T-cell (primary cell): Measurements from ENCODE around the gene SLC39A11. TPM values are rescaled to one million over a fixed set of nuclear protein-coding genes. Genes with fewer than 3 reads are reported as not detected.

Source experiments
- ATAC-seq, 4 experiments: fragments of 200-7000 bp in 3 of 4; fragments of 150-1000 bp in 1 of 4; cut with Tn5 transposase; replicated peaks in 1 of 4; 1 replicate in 3 of 4; 2 replicates in 1 of 4; pipeline ENCODE4 v1.10.0; 2021; ENCODE audit warnings: moderate library complexity in 3 of 4, mild to moderate bottlenecking in 2 of 4, moderate number of reproducible peaks in 1 of 4
- CTCF ChIA-PET, 2 donors: fragments of 300-600 bp; sonication (Branson Sonifier 250); formaldehyde crosslinking; loops; one replicate each; lab custom pipeline; 2022; ENCODE audit warnings: antibody characterized with exemption in 2 of 2; lab: Charles Lee
- POLR2A ChIA-PET, 2 donors: fragments of 300-600 bp; sonication (Branson Sonifier 250); formaldehyde crosslinking; loops; one replicate each; lab custom pipeline; 2022; ENCODE audit warnings: antibody characterized with exemption in 2 of 2; lab: Charles Lee
- DNase-seq, 35 experiments: peaks; one replicate each; pipeline versions ENCODE4 v3.0.0 to v3.0.0-alpha.2; 2013 to 2023
- H3K27ac ChIP-seq: one replicate; pipeline ENCODE4 v1.5.1; 2013; ENCODE audit warnings: low read length
- H3K27me3 ChIP-seq, 2 experiments: replicated peaks in 1 of 2; 1 replicate in 1 of 2; 2 replicates in 1 of 2; pipeline versions ENCODE4 v1.6.1 to v1.7.0; 2013; ENCODE audit warnings: low read length in 1 of 2, mixed read lengths in 1 of 2; ENCODE audit not compliant: control insufficient read depth in 2 of 2, insufficient read depth in 2 of 2; ENCODE audit errors: extremely low read depth in 1 of 2
- H3K36me3 ChIP-seq, 2 donors: 1 replicate in 1 of 2; 2 replicates in 1 of 2; pipeline versions ENCODE4 v1.6.1 to v1.7.0; 2013; ENCODE audit warnings: low read length in 1 of 2; ENCODE audit not compliant: control insufficient read depth in 2 of 2, insufficient read depth in 1 of 2; ENCODE audit errors: extremely low read depth in 1 of 2
- H3K4me1 ChIP-seq, 2 experiments: 1 replicate in 1 of 2; 2 replicates in 1 of 2; pipeline versions ENCODE4 v1.6.1 to v1.7.0; 2013; ENCODE audit warnings: low read length in 2 of 2, mixed read lengths in 1 of 2; ENCODE audit not compliant: insufficient read depth in 2 of 2, control insufficient read depth in 1 of 2; ENCODE audit errors: extremely low read depth in 1 of 2
- H3K4me3 ChIP-seq, 2 donors: 1 replicate in 1 of 2; 2 replicates in 1 of 2; pipeline versions ENCODE4 v1.5.1 to v1.7.0; 2013; ENCODE audit warnings: mild to moderate bottlenecking in 2 of 2, low read length in 1 of 2, moderate library complexity in 1 of 2; ENCODE audit not compliant: control insufficient read depth in 1 of 2; ENCODE audit errors: extremely low read depth in 1 of 2
- H3K9me3 ChIP-seq: 2 replicates; pipeline ENCODE4 v1.7.0; 2013
- H3K27ac Mint-ChIP-seq, 2 donors: one replicate each; pipeline ENCODE4 v1.8.0; 2020 to 2021; ENCODE audit warnings: mild to moderate bottlenecking in 2 of 2, mixed read lengths in 2 of 2
- H3K27me3 Mint-ChIP-seq, 2 donors: one replicate each; pipeline ENCODE4 v1.8.0; 2021 to 2022; ENCODE audit warnings: mixed read lengths in 2 of 2
- H3K36me3 Mint-ChIP-seq: one replicate; pipeline ENCODE4 v1.8.0; 2021; ENCODE audit warnings: mixed read lengths
- H3K4me1 Mint-ChIP-seq, 3 donors: one replicate each; pipeline ENCODE4 v1.8.0; 2020 to 2022; ENCODE audit warnings: mixed read lengths in 3 of 3, mild to moderate bottlenecking in 1 of 3
- H3K4me3 Mint-ChIP-seq, 3 donors: one replicate each; pipeline ENCODE4 v1.8.0; 2020 to 2022; ENCODE audit warnings: mild to moderate bottlenecking in 3 of 3, mixed read lengths in 3 of 3, moderate library complexity in 3 of 3
- H3K9me3 Mint-ChIP-seq, 3 donors: one replicate each; pipeline ENCODE4 v1.8.0; 2020 to 2022; ENCODE audit warnings: mixed read lengths in 3 of 3
- WGBS: methylation state at CpG from one replicate; pipeline ENCODE4 v1.1.5; 2013; ENCODE audit warnings: missing lambda C conversion rate; ENCODE audit not compliant: insufficient coverage; 5-methylcytosine and 5-hydroxymethylcytosine counted together
- total RNA-seq, 35 experiments: library from RNA in 6 of 35; stranded (reverse) in 6 of 35; fragments of 120-200 nt in 1 of 35; gene quantifications; one replicate each; pipeline versions ENCODE4 v1.2.1 to v1.2.4 and lab custom pipeline; 2013 to 2026

The SLC39A11 gene
- total RNA-seq, 5 donors from 2014 or later (not counting 1 experiment from before 2014, with no cell fraction given), result 18.6 to 27.1 (median 23.4) TPM

DNA sequence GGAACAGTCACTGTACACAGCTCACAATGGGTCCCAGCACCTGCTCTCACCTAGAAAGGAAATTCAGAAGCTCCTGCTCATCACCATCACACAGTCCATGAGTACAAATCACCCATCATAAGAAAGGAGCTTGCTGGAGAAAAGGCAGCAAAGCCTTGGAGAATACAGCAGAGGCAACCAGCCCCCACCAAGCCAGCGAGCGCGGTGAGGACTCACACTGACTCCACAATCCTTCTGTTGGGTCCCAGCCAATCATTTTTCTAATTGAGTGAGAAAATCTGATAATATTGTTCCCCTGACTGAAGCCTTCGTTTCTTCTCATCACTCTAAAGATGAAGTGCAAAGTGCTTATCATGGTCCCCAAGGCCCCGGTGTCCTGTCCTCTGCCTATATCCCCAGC lies 298.3 kb downstream of the SLC39A11 start:
- Histone ChIP-seq H3K27ac (no peak overlapping the region), H3K9me3 (no peaks in the 10 kb centered on the region), H3K27me3 (no peaks in the 10 kb centered on the region), H3K36me3 (peaks cover 0 to 10% of the 10 kb centered on the region in 2 donors), H3K4me3 (no peak overlapping the region), H3K4me1 (no peaks in the 10 kb centered on the region)
- ATAC-seq (no peak), DNase-seq (no peak)
- ChIA-PET CTCF (no interaction called here), POLR2A (no interaction called here)
- Mint-ChIP-seq H3K27me3 (no peaks in the 10 kb centered on the region), H3K36me3 (peaks cover 79% of the 10 kb centered on the region), H3K27ac (no peak overlapping the region), H3K4me1 (no peaks in the 10 kb centered on the region), H3K9me3 (peaks cover 24 to 63% (median 40%) of the 10 kb centered on the region in 3 donors), H3K4me3 (no peak overlapping the region)
- WGBS, result 77% methylated on average over 2 of the region's 5 CpGs

DNA sequence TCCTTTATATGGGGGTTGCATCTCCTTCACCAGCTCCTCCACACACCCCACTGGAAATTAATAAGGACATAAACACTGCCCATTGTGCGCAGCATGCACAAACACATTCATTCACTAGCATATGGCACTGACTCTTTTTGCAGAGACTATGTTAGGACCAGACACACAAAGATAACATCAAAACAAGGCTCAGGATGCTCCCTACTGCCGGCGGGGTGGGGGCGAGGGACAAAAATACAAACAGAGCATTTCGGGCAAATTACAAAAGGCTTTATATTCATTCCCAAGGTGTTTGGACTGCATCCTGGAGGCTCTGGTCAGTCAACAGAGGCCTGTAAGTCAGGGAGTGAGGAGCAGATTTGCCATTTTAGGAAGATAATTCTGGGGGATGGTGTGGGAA lies 299.7 kb downstream of the SLC39A11 start:
- Mint-ChIP-seq H3K27ac (no peak overlapping the region), H3K4me1 (no peaks in the 10 kb centered on the region), H3K4me3 (no peak overlapping the region), H3K9me3 (peaks cover 20 to 52% (median 38%) of the 10 kb centered on the region in 3 donors), H3K27me3 (no peaks in the 10 kb centered on the region), H3K36me3 (peaks cover 66% of the 10 kb centered on the region)
- H3K4me1 ChIP-seq, result no peaks in the 10 kb centered on the region
- H3K27ac ChIP-seq, result no peak overlapping the region
- no peaks in the 10 kb centered on the region for H3K9me3 ChIP-seq
- ChIA-PET CTCF (no interaction called here), POLR2A (no interaction called here)
- ATAC-seq (no peak), DNase-seq (no peak)
- no peak overlapping the region for H3K4me3 ChIP-seq
- WGBS, result 100% methylated on average over 1 of the region's 5 CpGs
- H3K36me3 ChIP-seq, result peaks cover 0 to 10% of the 10 kb centered on the region in 2 donors
- H3K27me3 ChIP-seq, result no peaks in the 10 kb centered on the region

DNA sequence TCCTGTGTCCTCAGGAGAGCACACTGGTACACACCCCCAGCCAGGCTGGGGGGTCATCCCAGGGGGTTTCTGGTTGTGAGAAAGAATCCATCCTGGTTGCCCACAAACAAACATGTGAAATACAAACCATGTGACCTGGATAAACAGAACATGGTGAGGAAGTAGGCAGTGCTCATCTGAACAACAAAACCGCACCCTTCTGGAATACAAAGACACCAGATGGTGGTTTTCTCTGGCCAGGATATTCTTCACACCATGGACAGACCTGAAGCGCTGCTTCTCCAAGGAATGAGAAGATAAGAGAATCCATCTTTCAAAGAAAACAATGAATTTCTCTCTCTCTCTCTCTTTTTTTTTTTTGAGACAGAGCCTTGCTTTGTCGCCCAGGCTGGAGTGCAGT lies 302.3 kb downstream of the SLC39A11 start:
- H3K27ac ChIP-seq, result no peak overlapping the region
- CTCF ChIA-PET, result no interaction called here
- H3K9me3 ChIP-seq, result no peaks in the 10 kb centered on the region
- H3K4me3 ChIP-seq, result no peak overlapping the region
- H3K27me3 ChIP-seq, result no peaks in the 10 kb centered on the region
- peaks cover 46% of the 10 kb centered on the region for H3K36me3 Mint-ChIP-seq
- POLR2A ChIA-PET, result no interaction called here
- H3K9me3 Mint-ChIP-seq, result peaks cover 16 to 36% (median 26%) of the 10 kb centered on the region in 3 donors
- peaks cover 0 to 10% of the 10 kb centered on the region in 2 donors for H3K36me3 ChIP-seq
- no peak overlapping the region for H3K4me3 Mint-ChIP-seq
- no CpG with 5 or more reads among the region's 3 CpGs for WGBS
- no peaks in the 10 kb centered on the region for H3K4me1 Mint-ChIP-seq
- DNase-seq (no peak), ATAC-seq (no peak)
- no peaks in the 10 kb centered on the region for H3K4me1 ChIP-seq
- no peak overlapping the region for H3K27ac Mint-ChIP-seq
- no peaks in the 10 kb centered on the region for H3K27me3 Mint-ChIP-seq

- H3K27ac Mint-ChIP-seq, result no peak overlapping the region
- no peak overlapping the region for H3K4me3 Mint-ChIP-seq
- Histone ChIP-seq H3K4me1 (no peaks in the 10 kb centered on the region), H3K4me3 (no peak overlapping the region), H3K36me3 (peaks cover 0 to 10% of the 10 kb centered on the region in 2 donors), H3K27ac (no peak overlapping the region), H3K9me3 (no peaks in the 10 kb centered on the region), H3K27me3 (no peaks in the 10 kb centered on the region)
- POLR2A ChIA-PET, result no interaction called here
- no peak for DNase-seq
- H3K4me1 Mint-ChIP-seq, result no peaks in the 10 kb centered on the region
- CTCF ChIA-PET, result no interaction called here
- no peaks in the 10 kb centered on the region for H3K27me3 Mint-ChIP-seq
- 95% methylated on average over 4 of the region's 6 CpGs for WGBS
- H3K36me3 Mint-ChIP-seq, result peaks cover 42% of the 10 kb centered on the region
- H3K9me3 Mint-ChIP-seq, result peaks cover 12 to 31% (median 25%) of the 10 kb centered on the region in 3 donors
- ATAC-seq, result no peak
Observed at GRCh38 chr17:72789711-72790110, 302.8 kb downstream of the SLC39A11 start.

DNA sequence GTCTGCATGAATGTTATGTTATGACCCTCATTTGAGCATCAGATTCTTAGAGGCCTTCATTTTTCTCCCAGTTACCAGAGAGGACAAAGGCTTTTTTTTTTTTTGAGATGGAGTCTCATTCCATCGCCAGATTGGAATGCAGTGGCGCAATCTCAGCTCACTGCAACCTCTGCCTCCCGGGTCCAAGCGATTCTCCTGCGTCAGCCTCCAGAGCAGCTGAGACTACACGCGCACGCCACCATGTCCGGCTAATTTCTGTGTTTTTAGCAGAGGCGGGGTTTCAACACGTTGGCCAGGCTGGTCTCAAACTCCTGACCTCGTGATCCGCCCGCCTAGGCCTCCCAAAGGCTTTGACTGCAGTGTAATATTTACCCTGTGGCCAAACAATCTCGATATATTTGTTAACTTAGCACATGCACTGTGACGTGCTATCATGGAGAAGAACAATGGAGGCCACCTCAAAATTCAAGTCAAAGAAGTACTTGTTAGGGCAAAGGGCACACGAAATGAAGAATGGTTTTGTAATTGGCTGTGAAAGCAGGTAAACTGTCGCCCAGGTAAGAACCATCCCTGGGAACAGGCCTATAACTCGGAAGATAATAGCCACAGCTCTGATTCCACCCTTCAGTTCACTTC lies 303.4 kb downstream of the SLC39A11 start:
- CTCF ChIA-PET, result no interaction called here
- H3K4me3 Mint-ChIP-seq, result no peak overlapping the region
- POLR2A ChIA-PET, result no interaction called here
- DNase-seq, result no peak
- no peak overlapping the region for H3K27ac ChIP-seq
- 96% methylated on average over 13 of the region's 19 CpGs for WGBS
- no peak for ATAC-seq
- peaks cover 7 to 24% (median 20%) of the 10 kb centered on the region in 3 donors for H3K9me3 Mint-ChIP-seq
- no peaks in the 10 kb centered on the region for H3K27me3 ChIP-seq
- no peaks in the 10 kb centered on the region for H3K4me1 ChIP-seq
- H3K4me1 Mint-ChIP-seq, result no peaks in the 10 kb centered on the region
- peaks cover 0 to 10% of the 10 kb centered on the region in 2 donors for H3K36me3 ChIP-seq
- no peaks in the 10 kb centered on the region for H3K27me3 Mint-ChIP-seq
- H3K9me3 ChIP-seq, result no peaks in the 10 kb centered on the region
- no peak overlapping the region for H3K4me3 ChIP-seq
- peaks cover 42% of the 10 kb centered on the region for H3K36me3 Mint-ChIP-seq
- no peak overlapping the region for H3K27ac Mint-ChIP-seq

DNA sequence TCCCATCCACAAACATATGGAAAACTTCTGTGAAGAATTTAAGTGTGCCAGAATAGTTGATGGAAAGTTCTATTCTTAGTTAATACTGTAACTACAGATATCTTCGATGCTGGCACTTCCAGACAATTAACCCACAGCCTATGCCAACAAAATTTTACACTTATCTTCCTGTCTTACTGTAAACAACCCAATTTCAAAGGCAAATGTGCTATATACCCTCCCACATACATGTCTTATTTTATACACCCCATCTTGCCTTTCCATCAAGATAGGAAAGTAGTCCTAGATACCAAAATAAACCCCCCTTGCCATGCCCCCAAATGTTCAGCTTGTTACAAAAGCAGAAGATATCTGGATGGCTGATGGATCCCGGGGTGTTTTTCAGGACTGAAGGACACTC lies 306.3 kb downstream of the SLC39A11 start:
- DNase-seq (no peak), ATAC-seq (no peak)
- Mint-ChIP-seq H3K4me1 (no peaks in the 10 kb centered on the region), H3K27me3 (no peaks in the 10 kb centered on the region), H3K9me3 (no peaks in the 10 kb centered on the region), H3K36me3 (peaks cover 21% of the 10 kb centered on the region), H3K4me3 (no peak overlapping the region), H3K27ac (no peak overlapping the region)
- Histone ChIP-seq H3K27ac (no peak overlapping the region), H3K4me1 (no peaks in the 10 kb centered on the region), H3K36me3 (no peaks in the 10 kb centered on the region), H3K9me3 (no peaks in the 10 kb centered on the region), H3K27me3 (no peaks in the 10 kb centered on the region), H3K4me3 (no peak overlapping the region)
- WGBS, result 88% methylated on average over 1 of the region's 2 CpGs
- ChIA-PET POLR2A (no interaction called here), CTCF (no interaction called here)
